GM12878 (cell line): ENCODE measurements around the gene MIOS.

Experiments
- CHD2 ChIP-seq: IDR thresholded peaks from 2 replicates; pipeline ENCODE4 v1.6.1; 2011; ENCODE audit warnings: low read depth, low read length, improper control_type of control experiment, borderline replicate concordance
- EZH2 ChIP-seq: IDR thresholded peaks from 2 replicates; pipeline ENCODE4 v1.6.1; 2012; ENCODE audit warnings: low read depth, mild to moderate bottlenecking, control low read depth, inconsistent platforms, low read length, borderline replicate concordance; ENCODE audit not compliant: control insufficient read depth
- PBX3 ChIP-seq: IDR thresholded peaks from 2 replicates; pipeline ENCODE4 v1.6.1; 2011; ENCODE audit warnings: mild to moderate bottlenecking, low read depth, low read length, moderate library complexity; ENCODE audit not compliant: insufficient replicate concordance
- TAF1 ChIP-seq: IDR thresholded peaks from 2 replicates; pipeline ENCODE4 v1.6.1; 2011; ENCODE audit warnings: mild to moderate bottlenecking, low read depth, low read length, borderline replicate concordance
- TF ChIP-seq, protein P1 (sequence below), 3 experiments: IDR thresholded peaks in 2 of 3; conservative IDR thresholded peaks in 1 of 3; 2 replicates each; pipeline ENCODE4 v1.5.1; 2011; ENCODE audit warnings: low read depth in 3 of 3, low read length in 3 of 3, mild to moderate bottlenecking in 3 of 3, control low read depth in 2 of 3, moderate library complexity in 2 of 3, inconsistent platforms in 1 of 3, mixed read lengths in 1 of 3; ENCODE audit not compliant: control insufficient read depth in 2 of 3, insufficient read depth in 1 of 3; ENCODE audit errors: extremely low read depth in 1 of 3

DNA sequence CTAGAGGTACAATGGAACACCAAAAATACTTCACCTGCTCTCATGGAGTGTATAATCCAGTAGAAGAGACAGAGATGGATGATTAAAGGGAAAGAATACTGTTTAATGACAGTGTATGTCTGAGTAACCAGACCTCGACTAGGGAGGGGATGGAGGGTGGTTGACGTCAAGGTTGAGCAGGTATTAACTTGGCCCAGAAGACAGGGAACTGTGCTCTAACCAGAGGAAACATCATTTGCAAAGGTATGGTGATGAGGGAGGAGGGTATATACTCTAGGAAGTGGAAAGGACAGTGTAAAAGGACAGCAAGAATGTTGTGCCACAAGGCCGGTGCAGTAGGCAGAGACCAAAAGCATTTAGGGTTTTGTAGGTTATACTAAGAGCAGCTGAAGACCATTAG is 2.9 kb downstream of the MIOS start:
- TF ChIP-seq, protein P1, sequence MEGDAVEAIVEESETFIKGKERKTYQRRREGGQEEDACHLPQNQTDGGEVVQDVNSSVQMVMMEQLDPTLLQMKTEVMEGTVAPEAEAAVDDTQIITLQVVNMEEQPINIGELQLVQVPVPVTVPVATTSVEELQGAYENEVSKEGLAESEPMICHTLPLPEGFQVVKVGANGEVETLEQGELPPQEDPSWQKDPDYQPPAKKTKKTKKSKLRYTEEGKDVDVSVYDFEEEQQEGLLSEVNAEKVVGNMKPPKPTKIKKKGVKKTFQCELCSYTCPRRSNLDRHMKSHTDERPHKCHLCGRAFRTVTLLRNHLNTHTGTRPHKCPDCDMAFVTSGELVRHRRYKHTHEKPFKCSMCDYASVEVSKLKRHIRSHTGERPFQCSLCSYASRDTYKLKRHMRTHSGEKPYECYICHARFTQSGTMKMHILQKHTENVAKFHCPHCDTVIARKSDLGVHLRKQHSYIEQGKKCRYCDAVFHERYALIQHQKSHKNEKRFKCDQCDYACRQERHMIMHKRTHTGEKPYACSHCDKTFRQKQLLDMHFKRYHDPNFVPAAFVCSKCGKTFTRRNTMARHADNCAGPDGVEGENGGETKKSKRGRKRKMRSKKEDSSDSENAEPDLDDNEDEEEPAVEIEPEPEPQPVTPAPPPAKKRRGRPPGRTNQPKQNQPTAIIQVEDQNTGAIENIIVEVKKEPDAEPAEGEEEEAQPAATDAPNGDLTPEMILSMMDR (IDR thresholded peaks at IDR 0.05 in 2 of 3, conservative IDR thresholded peaks at IDR 0.05 in 1 of 3; ENCODE audit: control insufficient read depth in 2 of 3, extremely low read depth in 1 of 3, insufficient read depth in 1 of 3, low read depth in 3 of 3, low read length in 3 of 3): no peak
- TF ChIP-seq CHD2 (no peak), EZH2 (no peak), PBX3 (no peak), TAF1 (no peak)
